ENCODE results near the gene ZNF112.

ZNF112 gene

GRCh38 chr19:44306283-44306682 is 50.2 kb downstream of the ZNF112 start:
- TF ChIP-seq CTCF (IDR thresholded peaks at IDR 0.05; ENCODE audit: low read depth, low read length) = no peak
- no peak overlapping the region for H3K4me3 ChIP-seq (ENCODE audit: low read depth, low read length)

GRCh38 chr19:44305457-44305856 is 51.0 kb downstream of the ZNF112 start:
- no peak for TF ChIP-seq CTCF (IDR thresholded peaks at IDR 0.05; ENCODE audit: low read depth, low read length)
- H3K4me3 ChIP-seq (ENCODE audit: low read depth, low read length) = no peak overlapping the region

GRCh38 chr19:44304659-44305193 is 51.8 kb downstream of the ZNF112 start, which contains the start of gene ZNF235:
ZNF235 (minus strand) TSS chr19:44305025; CDS start chr19:44303404, 1,621 bp downstream.
- H3K4me3 ChIP-seq (ENCODE audit: low read depth, low read length) = peak within 1 kb of the TSS; percentile 89
- TF ChIP-seq CTCF (IDR thresholded peaks at IDR 0.05; ENCODE audit: low read depth, low read length) = no peak

GRCh38 chr19:44303976-44304568 is 52.4 kb downstream of the ZNF112 start:
- TF ChIP-seq CTCF (IDR thresholded peaks at IDR 0.05; ENCODE audit: low read depth, low read length) = no peak

GRCh38 chr19:44303320-44303719 is 53.2 kb downstream of the ZNF112 start:
- H3K4me3 ChIP-seq (ENCODE audit: low read depth, low read length) = peak overlapping the region; percentile 89
- no peak for TF ChIP-seq CTCF (IDR thresholded peaks at IDR 0.05; ENCODE audit: low read depth, low read length)

More at GRCh38 chr19:44303976-44304568, 52.4 kb downstream of the ZNF112 start:
- peak overlapping the region; percentile 89 for H3K4me3 ChIP-seq (ENCODE audit: low read depth, low read length)

GRCh38 chr19:44284968-44285367 is 71.5 kb downstream of the ZNF112 start:
- no peak overlapping the region for H3K4me3 ChIP-seq (ENCODE audit: low read depth, low read length)
- TF ChIP-seq CTCF (IDR thresholded peaks at IDR 0.05; ENCODE audit: low read depth, low read length) = no peak

GRCh38 chr19:44282846-44283245 is 73.6 kb downstream of the ZNF112 start:
- H3K4me3 ChIP-seq (ENCODE audit: low read depth, low read length) = no peak overlapping the region
- TF ChIP-seq CTCF (IDR thresholded peaks at IDR 0.05; ENCODE audit: low read depth, low read length) = no peak
